SKM-1 treated with dmso at 0.1 percent for 144 hours (cell line): Measurements from ENCODE around the gene TBC1D22A.

Source experiments
- DNase-seq: peaks from one replicate; lab custom pipeline; 2025; ENCODE audit not compliant: unreplicated experiment; lab: John Stamatoyannopoulos, UW

The TBC1D22A gene

DNA sequence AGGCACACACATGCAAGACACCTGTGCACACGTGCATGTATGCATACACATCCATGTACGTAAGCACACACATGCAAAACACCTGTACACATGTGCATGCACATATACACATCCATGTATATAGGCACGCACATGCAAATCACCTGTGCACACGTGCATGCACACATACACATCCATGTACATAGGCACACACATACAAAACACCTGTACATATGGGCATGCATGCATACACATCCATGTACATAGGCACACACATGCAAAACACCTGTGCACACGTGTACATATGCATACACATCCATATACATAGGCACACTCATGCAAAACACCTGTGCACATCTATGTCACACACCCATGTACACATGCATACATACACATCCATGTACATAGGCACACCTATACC, 458.3 kb downstream of the TBC1D22A start:
- DNase-seq = no peak

DNA sequence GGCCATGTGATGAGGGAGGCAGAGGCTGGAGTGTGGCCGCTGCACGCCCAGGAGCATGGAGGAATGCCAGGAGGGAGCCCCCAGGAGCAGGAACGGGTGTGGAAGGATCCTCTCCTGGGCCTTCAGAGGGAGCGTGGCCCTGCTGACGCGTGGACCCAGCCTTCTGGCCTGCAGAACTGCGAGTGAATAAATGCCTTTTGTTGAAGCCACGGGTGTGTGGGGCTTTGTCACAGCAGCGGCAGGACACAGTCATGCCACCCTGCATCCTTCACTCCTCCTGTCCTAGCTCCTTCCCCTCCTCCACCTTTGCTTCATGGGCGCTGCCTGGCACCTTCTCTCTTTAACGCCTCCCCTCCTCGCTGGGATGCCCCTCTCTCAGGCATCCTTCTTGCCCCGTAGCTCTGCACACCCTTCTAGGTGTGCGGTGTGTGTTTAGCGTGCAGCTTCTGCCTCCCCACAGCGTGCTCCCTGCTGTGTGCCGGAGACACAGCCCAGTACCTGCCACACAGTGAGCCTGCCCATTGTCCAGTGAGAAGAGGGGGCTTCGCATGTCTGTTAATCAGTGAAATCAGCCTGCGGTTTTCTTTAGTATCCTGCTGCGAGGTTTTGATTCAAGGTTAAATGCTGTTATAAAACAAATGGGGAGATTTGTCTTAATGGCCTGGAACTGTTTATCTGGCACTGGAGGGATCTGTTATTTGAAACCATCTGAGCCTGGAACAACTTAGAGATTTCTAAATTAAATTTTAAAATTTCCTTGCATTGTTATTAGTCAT, 459.6 kb downstream of the TBC1D22A start:
- no peak for DNase-seq
